IMR-90 (cell line): ENCODE measurements around the gene RFT1. TPM values are rescaled to one million over a fixed set of nuclear protein-coding genes. Genes with fewer than 3 reads are reported as not detected.

ENCODE experiments used
- ATAC-seq: fragments of 200-7000 bp; cut with Tn5 transposase; 2 replicates; pipeline ENCODE4 v1.9.1; 2020; ENCODE audit warnings: low read depth, mild to moderate bottlenecking, moderate library complexity
- BruUV-seq: library from RNA; stranded (reverse); fragments of 400-500 nt; replicated peaks from 2 replicates; lab custom pipeline; 2021; lab: Mats Ljungman, UMichigan
- CTCF ChIA-PET: fragments of 300-600 bp; formaldehyde crosslinking; extraction: SDS; loops from one replicate; lab custom pipeline; 2021; ENCODE audit warnings: antibody characterized with exemption; lab: Yijun Ruan, JAX
- POLR2A ChIA-PET: fragments of 300-600 bp; sonication (Branson Sonifier 250); formaldehyde crosslinking; loops from one replicate; lab custom pipeline; 2022; ENCODE audit warnings: antibody characterized with exemption; ENCODE audit not compliant: unreplicated experiment; lab: Charles Lee
- DNase-seq: peaks from one replicate; pipeline ENCODE4 v3.0.0; 2013
- H2AFZ ChIP-seq: replicated peaks from 2 replicates; pipeline ENCODE3; 2013; ENCODE audit warnings: low read length, mild to moderate bottlenecking; ENCODE audit not compliant: poor library complexity
- H2AK5ac ChIP-seq: 2 replicates; pipeline ENCODE4 v1.6.1; 2013; ENCODE audit warnings: low read depth, low read length, inconsistent platforms
- H2AK9ac ChIP-seq: replicated peaks from 2 replicates; pipeline ENCODE3; 2013; ENCODE audit warnings: mild to moderate bottlenecking, low read depth, low read length, moderate library complexity; ENCODE audit not compliant: poor library complexity
- H2BK120ac ChIP-seq: 2 replicates; pipeline ENCODE4 v1.6.1; 2013; ENCODE audit warnings: low read depth, low read length, inconsistent platforms
- H2BK15ac ChIP-seq: 3 replicates; pipeline ENCODE4 v1.6.1; 2013; ENCODE audit warnings: low read depth, low read length, inconsistent platforms
- H2BK20ac ChIP-seq: 2 replicates; pipeline ENCODE4 v1.6.1; 2013; ENCODE audit warnings: low read depth, mild to moderate bottlenecking, inconsistent platforms, low read length, moderate library complexity
- H2BK5ac ChIP-seq: 2 replicates; pipeline ENCODE4 v1.6.1; 2013; ENCODE audit warnings: mild to moderate bottlenecking, low read depth, low read length, inconsistent platforms; ENCODE audit not compliant: poor library complexity, severe bottlenecking
- H3K14ac ChIP-seq: replicated peaks from 2 replicates; pipeline ENCODE4 v1.6.1; 2013; ENCODE audit warnings: low read depth, low read length, inconsistent platforms
- H3K18ac ChIP-seq: 2 replicates; pipeline ENCODE4 v1.6.1; 2013; ENCODE audit warnings: low read depth, low read length, control low read depth
- H3K23ac ChIP-seq: 2 replicates; pipeline ENCODE4 v1.6.1; 2013; ENCODE audit warnings: low read depth, low read length, inconsistent platforms
- H3K27ac ChIP-seq: 2 replicates; pipeline ENCODE4 v1.5.1; 2013; ENCODE audit warnings: mild to moderate bottlenecking, control low read depth, low read length; ENCODE audit not compliant: insufficient read depth
- H3K27me3 ChIP-seq: 2 replicates; pipeline ENCODE4 v1.6.1; 2013; ENCODE audit warnings: low read length; ENCODE audit not compliant: control insufficient read depth, insufficient read depth
- H3K36me3 ChIP-seq: 2 replicates; pipeline ENCODE4 v1.6.1; 2013; ENCODE audit warnings: low read length, mixed read lengths; ENCODE audit not compliant: control insufficient read depth, insufficient read depth
- H3K4ac ChIP-seq: 2 replicates; pipeline ENCODE4 v1.6.1; 2013; ENCODE audit warnings: low read depth, low read length, inconsistent platforms
- H3K4me1 ChIP-seq: 2 replicates; pipeline ENCODE4 v1.6.1; 2013; ENCODE audit warnings: low read length, mixed read lengths; ENCODE audit not compliant: control insufficient read depth, insufficient read depth
- H3K4me2 ChIP-seq: 2 replicates; pipeline ENCODE4 v1.6.1; 2013; ENCODE audit warnings: low read depth, mild to moderate bottlenecking, control low read depth, low read length, moderate library complexity
- H3K4me3 ChIP-seq: 2 replicates; pipeline ENCODE4 v1.5.1; 2013; ENCODE audit warnings: low read depth, mild to moderate bottlenecking, control low read depth, low read length, moderate library complexity; ENCODE audit not compliant: insufficient read depth
- H3K56ac ChIP-seq: 2 replicates; pipeline ENCODE4 v1.6.1; 2013; ENCODE audit warnings: low read length, inconsistent platforms; ENCODE audit not compliant: insufficient read depth; ENCODE audit errors: extremely low read depth
- H3K79me1 ChIP-seq, 2 experiments: 2 replicates each; pipeline ENCODE4 v1.6.1; 2013; ENCODE audit warnings: low read length in 2 of 2, inconsistent platforms in 1 of 2, low read depth in 1 of 2
- H3K9ac ChIP-seq: 2 replicates; pipeline ENCODE4 v1.6.1; 2013; ENCODE audit warnings: low read depth, low read length, control low read depth
- H3K9me1 ChIP-seq: 2 replicates; pipeline ENCODE4 v1.6.1; 2013; ENCODE audit warnings: low read length, inconsistent platforms; ENCODE audit not compliant: insufficient read depth
- H3K9me3 ChIP-seq: 2 replicates; pipeline ENCODE4 v1.6.1; 2013; ENCODE audit warnings: low read length; ENCODE audit not compliant: control insufficient read depth, insufficient read depth
- H4K20me1 ChIP-seq: 2 replicates; pipeline ENCODE4 v1.6.1; 2013; ENCODE audit warnings: low read length, inconsistent platforms; ENCODE audit not compliant: insufficient read depth
- H4K5ac ChIP-seq: 2 replicates; pipeline ENCODE4 v1.6.1; 2013; ENCODE audit warnings: mild to moderate bottlenecking, low read depth, low read length, control low read depth
- H4K8ac ChIP-seq, 2 experiments: 2 replicates each; pipeline ENCODE4 v1.6.1; 2013; ENCODE audit warnings: low read depth in 2 of 2, low read length in 2 of 2, control low read depth in 1 of 2, inconsistent platforms in 1 of 2
- H4K91ac ChIP-seq: 2 replicates; pipeline ENCODE4 v1.6.1; 2013; ENCODE audit warnings: low read depth, low read length, inconsistent platforms; ENCODE audit not compliant: insufficient read depth
- BHLHE40 ChIP-seq: fragments of 150-350 bp; IDR thresholded peaks from 2 replicates; pipeline ENCODE4 v1.6.1; 2016; ENCODE audit warnings: mild to moderate bottlenecking, low read depth, low read length
- CEBPB ChIP-seq: IDR thresholded peaks from 2 replicates; pipeline ENCODE4 v1.6.1; 2012; ENCODE audit warnings: low read depth, low read length, improper control_type of control experiment
- CHD1 ChIP-seq: IDR thresholded peaks from 2 replicates; pipeline ENCODE4 v1.6.1; 2012; ENCODE audit warnings: low read depth, low read length, improper control_type of control experiment
- MXI1 ChIP-seq: IDR thresholded peaks from 2 replicates; pipeline ENCODE4 v1.6.1; 2012; ENCODE audit warnings: low read depth, mild to moderate bottlenecking, low read length, moderate library complexity, borderline replicate concordance
- POLR2A ChIP-seq: IDR thresholded peaks from 2 replicates; pipeline ENCODE4 v1.6.1; 2012; ENCODE audit warnings: mild to moderate bottlenecking, low read depth, low read length
- RCOR1 ChIP-seq: IDR thresholded peaks from 2 replicates; pipeline ENCODE4 v1.6.1; 2012; ENCODE audit warnings: mild to moderate bottlenecking, low read length, improper control_type of control experiment; ENCODE audit not compliant: insufficient replicate concordance
- RFX5 ChIP-seq: IDR thresholded peaks from 2 replicates; pipeline ENCODE4 v1.8.0; 2012; ENCODE audit warnings: low read depth, mild to moderate bottlenecking, low read length, moderate library complexity
- SMC3 ChIP-seq: fragments of 150-350 bp; IDR thresholded peaks from 2 replicates; pipeline ENCODE4 v1.6.1; 2016; ENCODE audit warnings: low read depth, mild to moderate bottlenecking, antibody characterized with exemption, low read length, moderate library complexity
- WGBS, 2 experiments: methylation state at CpG; one replicate each; pipeline versions ENCODE4 v1.1.5 to v1.1.7; 2013; ENCODE audit warnings: missing lambda C conversion rate in 2 of 2; ENCODE audit not compliant: insufficient read length in 1 of 2; ENCODE audit errors: extremely low coverage in 2 of 2; 5-methylcytosine and 5-hydroxymethylcytosine counted together
- dilution Hi-C: fragments of 300-500 bp; cut with HindIII; formaldehyde crosslinking; loops from one replicate; pipeline ENCODE4 v1.14.3; 2018; ENCODE audit warnings: low sequenced_read_pairs; ENCODE audit not compliant: unreplicated experiment
- in situ Hi-C: fragments of 300-500 bp; cut with MboI; formaldehyde crosslinking; loops from 3 replicates; pipeline ENCODE4 v1.14.3; 2019; ENCODE audit warnings: low sequenced_read_pairs, inconsistent platforms, mixed read lengths
- intact Hi-C: fragments of 100-400 bp; cut with micrococcal nuclease; formaldehyde crosslinking; loops from 2 replicates; pipeline ENCODE4 v1.10.0; 2022
- polyA plus RNA-seq, 3 experiments: library from polyadenylated mRNA; depleted of rRNA; stranded (reverse); fragments of >200 nt; gene quantifications; 2 replicates each; pipeline ENCODE4 v1.2.3, GENCODE V29; 2012; ENCODE audit warnings: low replicate concordance in 1 of 3
- total RNA-seq: library from RNA; depleted of rRNA; stranded (reverse); fragments of >200 nt; gene quantifications from 2 replicates; pipeline ENCODE4 v1.2.3, GENCODE V29; 2012
- TF ChIP-seq, protein P1 (sequence below): fragments of 150-350 bp; IDR thresholded peaks from 2 replicates; pipeline ENCODE4 v1.6.1; 2017; ENCODE audit warnings: mild to moderate bottlenecking, antibody characterized with exemption, low read length, low read depth

The RFT1 gene
- total and polyA plus RNA-seq, 2 of the 4 experiments (the other 2 are of a cell fraction), result 14.5 to 23.5 TPM

DNA sequence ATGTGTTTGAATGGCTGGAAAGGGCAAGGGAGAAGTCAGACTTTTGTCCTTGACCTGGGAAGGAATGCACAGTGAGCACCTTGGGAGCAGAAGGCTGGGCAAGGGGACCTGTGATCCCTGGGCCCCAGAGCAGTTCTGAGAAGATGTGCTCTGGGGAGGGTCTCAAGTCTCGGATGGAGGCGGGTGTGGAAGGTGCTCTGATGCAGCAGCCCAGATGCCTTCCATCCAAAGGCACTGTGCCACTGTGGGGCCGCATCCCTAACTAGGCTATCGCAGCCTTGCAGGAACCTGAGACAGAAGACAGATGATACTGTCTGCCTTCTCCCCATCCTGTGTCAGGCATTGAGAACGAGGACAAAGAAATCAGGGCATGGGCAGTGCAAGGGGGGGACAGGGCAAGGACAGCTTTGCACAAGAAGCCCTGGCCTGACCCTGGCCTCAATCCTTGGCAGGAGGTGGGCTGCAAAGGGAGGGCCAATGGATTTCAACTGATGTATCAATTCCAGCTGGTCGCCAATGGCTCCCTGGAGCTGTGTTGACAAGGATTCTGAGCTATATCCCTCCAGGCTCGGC lies 16.2 kb upstream of the RFT1 start:
- intact Hi-C loops, result no loop called here
- no peak overlapping the region for H3K4me2 ChIP-seq
- no peak overlapping the region for H4K91ac ChIP-seq
- no peaks in the 10 kb centered on the region for H3K79me1 ChIP-seq
- H3K4ac ChIP-seq, result no peak overlapping the region
- no peak overlapping the region for H2BK120ac ChIP-seq
- H2BK15ac ChIP-seq, result no peak overlapping the region
- no peaks in the 10 kb centered on the region for H4K20me1 ChIP-seq
- DNase-seq, result no peak
- no peaks in the 10 kb centered on the region for H3K9me3 ChIP-seq
- H3K4me1 ChIP-seq, result peaks cover 5% of the 10 kb centered on the region
- H2AK5ac ChIP-seq, result no peak overlapping the region; the same call in 1 of the 2 replicates
- ChIA-PET CTCF (interaction anchor here (0.9 kb wide), 1 partner anchor 14 kb away, joined by 3 read pairs; the partner anchor contains the start of gene PRKCD), POLR2A (no interaction called here)
- H3K23ac ChIP-seq, result no peak overlapping the region
- ATAC-seq, result no peak
- H3K36me3 ChIP-seq, result no peaks in the 10 kb centered on the region
- no peak overlapping the region for H4K5ac ChIP-seq
- dilution Hi-C loops, result no loop called here
- no peak overlapping the region for H3K14ac ChIP-seq
- TF ChIP-seq SMC3 (no peak), POLR2A (no peak), CEBPB (no peak), RCOR1 (no peak), MXI1 (no peak), CHD1 (no peak), BHLHE40 (no peak), RFX5 (no peak)
- TF ChIP-seq, protein P1, sequence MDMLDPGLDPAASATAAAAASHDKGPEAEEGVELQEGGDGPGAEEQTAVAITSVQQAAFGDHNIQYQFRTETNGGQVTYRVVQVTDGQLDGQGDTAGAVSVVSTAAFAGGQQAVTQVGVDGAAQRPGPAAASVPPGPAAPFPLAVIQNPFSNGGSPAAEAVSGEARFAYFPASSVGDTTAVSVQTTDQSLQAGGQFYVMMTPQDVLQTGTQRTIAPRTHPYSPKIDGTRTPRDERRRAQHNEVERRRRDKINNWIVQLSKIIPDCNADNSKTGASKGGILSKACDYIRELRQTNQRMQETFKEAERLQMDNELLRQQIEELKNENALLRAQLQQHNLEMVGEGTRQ, result no peak
- H2AFZ ChIP-seq, result no peak overlapping the region
- peaks cover under 1% of the 10 kb centered on the region for H3K9me1 ChIP-seq
- H3K56ac ChIP-seq, result no peak overlapping the region
- no peak overlapping the region for H3K27ac ChIP-seq
- in situ Hi-C loops, result no loop called here
- no peak overlapping the region for H2AK9ac ChIP-seq
- no TSS peak for BruUV-seq
- H4K8ac ChIP-seq, result no peak overlapping the region
- no peaks in the 10 kb centered on the region; the same call in none of the 2 replicates for H3K27me3 ChIP-seq
- no peak overlapping the region for H3K4me3 ChIP-seq
- no peak overlapping the region for H2BK5ac ChIP-seq
- 100% methylated on average over 1 of the region's 7 CpGs; no CpG with 5 or more reads in 1 of the 2 experiments for WGBS, 2 experiments
- no peak overlapping the region for H3K9ac ChIP-seq
- no peak overlapping the region for H2BK20ac ChIP-seq
- no peak overlapping the region for H3K18ac ChIP-seq
